ENCODE data around the gene MAPT. TPM values are rescaled to one million over a fixed set of nuclear protein-coding genes. Genes with fewer than 3 reads are reported as not detected.

Gene MAPT
- total and polyA plus RNA-seq, 2 of the 4 experiments (the other 2 are of a cell fraction), result 0.18 to 0.19 TPM

DNA sequence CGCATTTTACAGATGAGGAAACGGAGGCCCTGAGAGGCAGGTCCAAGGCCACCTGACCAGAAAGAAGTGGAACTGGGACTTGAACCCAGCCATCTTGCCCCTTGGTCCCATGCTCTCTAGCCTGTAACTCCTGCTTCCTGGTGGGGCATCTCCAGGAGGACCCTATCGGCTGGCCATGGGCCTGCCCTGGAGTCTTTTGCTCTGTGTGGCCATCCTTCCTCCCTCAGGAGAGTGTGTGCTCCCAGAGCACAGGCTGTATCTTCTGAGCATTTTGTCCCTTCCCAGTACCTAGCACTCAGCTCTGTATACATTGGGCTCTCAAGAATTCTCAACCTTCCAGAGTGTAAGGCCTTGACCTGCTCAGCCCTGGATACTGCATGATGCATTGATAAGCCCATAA is 76.3 kb downstream of the MAPT start:
- H4K20me1 ChIP-seq (ENCODE audit: insufficient read depth, low read length), result no peaks in the 10 kb centered on the region
- in situ Hi-C loops (cut with MboI; ENCODE audit: low sequenced_read_pairs) (no loop called here), intact Hi-C loops (cut with micrococcal nuclease) (no loop called here), dilution Hi-C loops (cut with HindIII; ENCODE audit: low sequenced_read_pairs, unreplicated experiment) (no loop called here)
- H3K18ac ChIP-seq (ENCODE audit: low read depth, low read length), result no peak overlapping the region
- H3K4me2 ChIP-seq (ENCODE audit: low read depth, low read length), result no peak overlapping the region
- no peaks in the 10 kb centered on the region for H3K36me3 ChIP-seq (ENCODE audit: control insufficient read depth, insufficient read depth, low read length)
- 100% methylated on average over 1 of the region's 3 CpGs; no CpG with 5 or more reads in 1 of the 2 experiments for WGBS, 2 experiments (ENCODE audit: extremely low coverage in 2 of 2, insufficient read length in 1 of 2)
- no peak overlapping the region for H4K5ac ChIP-seq (ENCODE audit: low read depth, low read length)
- H3K56ac ChIP-seq (ENCODE audit: extremely low read depth, insufficient read depth, low read length), result no peak overlapping the region
- H3K79me1 ChIP-seq (ENCODE audit: low read depth in 1 of 2, low read length in 2 of 2), result no peaks in the 10 kb centered on the region
- no peak overlapping the region for H3K23ac ChIP-seq (ENCODE audit: low read depth, low read length)
- H3K4ac ChIP-seq (ENCODE audit: low read depth, low read length), result no peak overlapping the region
- no peak overlapping the region for H3K27ac ChIP-seq (ENCODE audit: insufficient read depth, low read length)
- H3K9me1 ChIP-seq (ENCODE audit: insufficient read depth, low read length), result no peaks in the 10 kb centered on the region
- DNase-seq (no peak), ATAC-seq (ENCODE audit: low read depth) (no peak)
- ChIA-PET CTCF (no interaction called here), POLR2A (ENCODE audit: unreplicated experiment) (no interaction called here)
- no peak overlapping the region for H3K9ac ChIP-seq (ENCODE audit: low read depth, low read length)
- peaks cover 46% of the 10 kb centered on the region for H3K27me3 ChIP-seq (ENCODE audit: control insufficient read depth, insufficient read depth, low read length)
- H4K91ac ChIP-seq (ENCODE audit: insufficient read depth, low read depth, low read length), result no peak overlapping the region
- no peak overlapping the region for H2AFZ ChIP-seq (replicated peaks; ENCODE audit: low read length, poor library complexity)
- BruUV-seq (replicated peaks), result no TSS peak
- no peak overlapping the region for H2BK20ac ChIP-seq (ENCODE audit: low read depth, low read length)
- no peak overlapping the region for H2BK5ac ChIP-seq (ENCODE audit: low read depth, low read length, poor library complexity, severe bottlenecking)
- H3K4me1 ChIP-seq (ENCODE audit: control insufficient read depth, insufficient read depth, low read length), result no peaks in the 10 kb centered on the region
- no peak for TF ChIP-seq SMC3 (IDR thresholded peaks at IDR 0.05; ENCODE audit: low read depth, low read length)
- no peak for TF ChIP-seq RFX5 (IDR thresholded peaks at IDR 0.05; ENCODE audit: low read depth, low read length)
- TF ChIP-seq, protein P1, sequence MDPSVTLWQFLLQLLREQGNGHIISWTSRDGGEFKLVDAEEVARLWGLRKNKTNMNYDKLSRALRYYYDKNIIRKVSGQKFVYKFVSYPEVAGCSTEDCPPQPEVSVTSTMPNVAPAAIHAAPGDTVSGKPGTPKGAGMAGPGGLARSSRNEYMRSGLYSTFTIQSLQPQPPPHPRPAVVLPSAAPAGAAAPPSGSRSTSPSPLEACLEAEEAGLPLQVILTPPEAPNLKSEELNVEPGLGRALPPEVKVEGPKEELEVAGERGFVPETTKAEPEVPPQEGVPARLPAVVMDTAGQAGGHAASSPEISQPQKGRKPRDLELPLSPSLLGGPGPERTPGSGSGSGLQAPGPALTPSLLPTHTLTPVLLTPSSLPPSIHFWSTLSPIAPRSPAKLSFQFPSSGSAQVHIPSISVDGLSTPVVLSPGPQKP (IDR thresholded peaks at IDR 0.05; ENCODE audit: borderline replicate concordance, low read depth, low read length), result no peak
- no peak for TF ChIP-seq MAZ (IDR thresholded peaks at IDR 0.05; ENCODE audit: borderline replicate concordance, low read depth, low read length)
- TF ChIP-seq POLR2A (IDR thresholded peaks at IDR 0.05; ENCODE audit: low read depth, low read length), result no peak
- no peak for TF ChIP-seq BHLHE40 (IDR thresholded peaks at IDR 0.05; ENCODE audit: low read depth, low read length)
- TF ChIP-seq MXI1 (IDR thresholded peaks at IDR 0.05; ENCODE audit: borderline replicate concordance, low read depth, low read length), result no peak
- TF ChIP-seq, protein P2, sequence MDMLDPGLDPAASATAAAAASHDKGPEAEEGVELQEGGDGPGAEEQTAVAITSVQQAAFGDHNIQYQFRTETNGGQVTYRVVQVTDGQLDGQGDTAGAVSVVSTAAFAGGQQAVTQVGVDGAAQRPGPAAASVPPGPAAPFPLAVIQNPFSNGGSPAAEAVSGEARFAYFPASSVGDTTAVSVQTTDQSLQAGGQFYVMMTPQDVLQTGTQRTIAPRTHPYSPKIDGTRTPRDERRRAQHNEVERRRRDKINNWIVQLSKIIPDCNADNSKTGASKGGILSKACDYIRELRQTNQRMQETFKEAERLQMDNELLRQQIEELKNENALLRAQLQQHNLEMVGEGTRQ (IDR thresholded peaks at IDR 0.05; ENCODE audit: low read depth, low read length), result no peak
- no peak for TF ChIP-seq FOS (IDR thresholded peaks at IDR 0.05; ENCODE audit: low read depth, low read length)
- no peak overlapping the region for H3K4me3 ChIP-seq (ENCODE audit: insufficient read depth, low read depth, low read length)
- H2BK15ac ChIP-seq (ENCODE audit: low read depth, low read length), result no peak overlapping the region
- H2AK9ac ChIP-seq (replicated peaks; ENCODE audit: low read depth, low read length, poor library complexity), result no peak overlapping the region
- no peak overlapping the region for H2BK120ac ChIP-seq (ENCODE audit: low read depth, low read length)
- H4K8ac ChIP-seq (ENCODE audit: low read depth in 2 of 2, low read length in 2 of 2), result no peak overlapping the region
- H2AK5ac ChIP-seq (ENCODE audit: low read depth, low read length), result no peak overlapping the region
- H3K14ac ChIP-seq (replicated peaks; ENCODE audit: low read depth, low read length), result no peak overlapping the region
- H3K9me3 ChIP-seq (ENCODE audit: control insufficient read depth, insufficient read depth, low read length), result 0 out of 2 replicates have a peak, but pooled peaks cover 2% of the 10 kb centered on the region

Measured in IMR-90 (cell line).